Measurements from ENCODE around the gene MORN3. TPM values are rescaled to one million over a fixed set of nuclear protein-coding genes. Genes with fewer than 3 reads are reported as not detected.
"Not testable (repeated sequence)": the region's sequence is repeated elsewhere in the genome, so short reads cannot be mapped to it uniquely, and the experiment has no call there.

The MORN3 gene
- total and polyA plus RNA-seq, 11 donors: 0.07 to 0.27 (median 0.18) TPM; not detected in 4

DNA sequence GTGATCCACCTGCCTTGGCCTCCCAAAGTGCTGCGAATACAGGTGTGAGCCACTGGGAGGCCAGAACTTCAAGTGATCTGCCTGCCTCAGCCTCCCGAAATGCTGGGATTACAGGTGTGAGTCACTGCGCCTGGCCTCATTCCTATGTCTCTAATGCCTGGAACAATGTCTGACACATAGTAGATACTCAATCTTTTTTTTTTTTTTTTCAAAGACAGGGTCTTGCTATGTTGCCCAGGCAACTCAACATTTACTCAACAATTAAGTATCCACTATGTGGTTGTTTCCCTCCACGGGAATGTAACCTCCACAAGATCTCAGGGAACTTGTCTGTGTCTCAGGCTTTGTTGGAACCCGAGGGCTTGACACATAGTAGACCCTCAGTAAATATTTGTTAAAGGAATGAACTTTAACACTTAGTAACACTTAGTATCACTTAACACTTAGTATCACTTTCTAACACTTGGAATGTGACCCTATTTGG is 40.1 kb upstream of the MORN3 start:
- H3K27ac ChIP-seq: no peak overlapping the region
- intact Hi-C loops (cut with DNase I): no loop called here
- WGBS, 4 donors: 86 to 91% (median 88%) methylated on average over 5 of the region's 5 CpGs
- peaks cover 0 to 4% (median 0%) of the 10 kb centered on the region in 12 donors for H3K9me3 ChIP-seq
- ATAC-seq (no peak), DNase-seq (peak in 1 of 5 donors; percentile 6)
- H3K4me3 ChIP-seq: no peak overlapping the region
- H3K27me3 ChIP-seq: no peaks in the 10 kb centered on the region
- H3K36me3 ChIP-seq: no peaks in the 10 kb centered on the region
- TF ChIP-seq POLR2A (IDR thresholded peaks at IDR 0.05) (no peak), CTCF (IDR thresholded peaks at IDR 0.05) (no peak)
- peaks cover 0 to 26% (median 21%) of the 10 kb centered on the region in 12 donors for H3K4me1 ChIP-seq

- WGBS, 4 donors: 76 to 83% (median 82%) methylated on average over 8 of the region's 8 CpGs
- H3K27ac ChIP-seq; intact Hi-C loops (cut with DNase I); H3K4me3 ChIP-seq; H3K36me3 ChIP-seq; H3K9me3 ChIP-seq; H3K27me3 ChIP-seq; DNase-seq; ATAC-seq: not testable (repeated sequence)
- peaks cover 0 to 23% (median 18%) of the 10 kb centered on the region in 12 donors for H3K4me1 ChIP-seq
Observed at GRCh38 chr12:121709064-121709424, 39.6 kb upstream of the MORN3 start.

GRCh38 chr12:121708313-121709063 is 39.0 kb upstream of the MORN3 start:
- Histone ChIP-seq H3K4me1 (peaks cover 0 to 17% (median 13%) of the 10 kb centered on the region in 12 donors), H3K4me3 (no peak overlapping the region), H3K27me3 (no peaks in the 10 kb centered on the region), H3K9me3 (peaks cover 0 to 4% (median 0%) of the 10 kb centered on the region in 12 donors), H3K36me3 (no peaks in the 10 kb centered on the region), H3K27ac (no peak overlapping the region)
- TF ChIP-seq POLR2A (IDR thresholded peaks at IDR 0.05) (no peak), CTCF (IDR thresholded peaks at IDR 0.05) (no peak)
- no peak for ATAC-seq
- peak in 1 of 5 donors; percentile 12 for DNase-seq
- intact Hi-C loops (cut with DNase I): no loop called here
- WGBS, 4 donors: 79 to 87% (median 83%) methylated on average over 7 of the region's 7 CpGs

GRCh38 chr12:121705514-121705913 is 36.1 kb upstream of the MORN3 start:
- Histone ChIP-seq H3K4me1 (no peaks in the 10 kb centered on the region), H3K27ac (no peak overlapping the region), H3K9me3 (peaks cover 0 to 4% (median 0%) of the 10 kb centered on the region in 12 donors), H3K27me3 (no peaks in the 10 kb centered on the region), H3K36me3 (no peaks in the 10 kb centered on the region), H3K4me3 (no peak overlapping the region)
- intact Hi-C loops (cut with DNase I): no loop called here
- no peak for DNase-seq
- TF ChIP-seq POLR2A (IDR thresholded peaks at IDR 0.05): no peak
- TF ChIP-seq CTCF (IDR thresholded peaks at IDR 0.05): no peak
- no peak for ATAC-seq

Data from heart left ventricle (tissue), 16 donors.